Activated T-helper 2 cell treated with anti-CD3 and anti-CD28 coated beads, Interferon-gamma antibody, Interleukin-2, Interleukin-4, amounts not matched to agents 10 μg/mL and 5 μg/mL and 100 μg/mL, durations not matched to agents 14 hours and 24 hours and 36 hours (primary cell): Measurements from ENCODE around the gene CNTRL. TPM values are rescaled to one million over a fixed set of nuclear protein-coding genes. Genes with fewer than 3 reads are reported as not detected.

Experiments used
- DNase-seq: peaks from one replicate; pipeline ENCODE4 v3.0.0; 2021; ENCODE audit warnings: low spot score
- H3K27ac Mint-ChIP-seq: one replicate; pipeline ENCODE4 v1.8.0; 2021; ENCODE audit warnings: mixed read lengths
- H3K27me3 Mint-ChIP-seq: one replicate; pipeline ENCODE4 v1.8.0; 2021; ENCODE audit warnings: low read depth, mixed read lengths
- H3K36me3 Mint-ChIP-seq: one replicate; pipeline ENCODE4 v1.8.0; 2021; ENCODE audit warnings: low read depth, mixed read lengths
- H3K4me1 Mint-ChIP-seq: one replicate; pipeline ENCODE4 v1.8.0; 2021; ENCODE audit warnings: low read depth, mixed read lengths
- H3K4me3 Mint-ChIP-seq: one replicate; pipeline ENCODE4 v1.8.0; 2021; ENCODE audit warnings: low read depth, mild to moderate bottlenecking, moderate library complexity, mixed read lengths
- H3K9me3 Mint-ChIP-seq: one replicate; pipeline ENCODE4 v1.8.0; 2021; ENCODE audit warnings: mixed read lengths
- intact Hi-C: fragments of 100-400 bp; cut with micrococcal nuclease; formaldehyde crosslinking; loops from one replicate; pipeline ENCODE4 v1.15.1; 2023
- total RNA-seq: library from RNA; stranded (reverse); gene quantifications from 2 replicates; pipeline ENCODE4 v1.2.3, GENCODE V29; 2022

The CNTRL gene
- total RNA-seq, 1 donor from 2014 or later, result 68.4 TPM

- Mint-ChIP-seq H3K27me3 (no peaks in the 10 kb centered on the region), H3K36me3 (no peaks in the 10 kb centered on the region), H3K27ac (no peak overlapping the region), H3K9me3 (no peaks in the 10 kb centered on the region), H3K4me3 (no peak overlapping the region), H3K4me1 (peaks cover 8% of the 10 kb centered on the region)
- intact Hi-C loops, result no loop called here
- DNase-seq, result no peak
Observed at GRCh38 chr9:121219530-121219929, 144.8 kb downstream of the CNTRL start.

- H3K9me3 Mint-ChIP-seq, result no peaks in the 10 kb centered on the region
- no peaks in the 10 kb centered on the region for H3K36me3 Mint-ChIP-seq
- H3K27ac Mint-ChIP-seq, result no peak overlapping the region
- no peaks in the 10 kb centered on the region for H3K27me3 Mint-ChIP-seq
- peaks cover 7% of the 10 kb centered on the region for H3K4me1 Mint-ChIP-seq
- no peak overlapping the region for H3K4me3 Mint-ChIP-seq
- intact Hi-C loops, result no loop called here
- DNase-seq, result no peak
Observed at GRCh38 chr9:121220996-121221663, 146.4 kb downstream of the CNTRL start.

- Mint-ChIP-seq H3K4me1 (peaks cover 3% of the 10 kb centered on the region), H3K27me3 (no peaks in the 10 kb centered on the region), H3K4me3 (no peak overlapping the region), H3K27ac (no peak overlapping the region), H3K36me3 (no peaks in the 10 kb centered on the region), H3K9me3 (no peaks in the 10 kb centered on the region)
- no peak for DNase-seq
- intact Hi-C loops, result no loop called here
Observed at GRCh38 chr9:121221664-121222055, 146.9 kb downstream of the CNTRL start.

- H3K27ac Mint-ChIP-seq, result no peak overlapping the region
- no peak for DNase-seq
- no peaks in the 10 kb centered on the region for H3K27me3 Mint-ChIP-seq
- no peaks in the 10 kb centered on the region for H3K9me3 Mint-ChIP-seq
- H3K4me1 Mint-ChIP-seq, result peaks cover 3% of the 10 kb centered on the region
- intact Hi-C loops, result no loop called here
- H3K4me3 Mint-ChIP-seq, result no peak overlapping the region
- H3K36me3 Mint-ChIP-seq, result no peaks in the 10 kb centered on the region
Observed at GRCh38 chr9:121222524-121223171, 147.9 kb downstream of the CNTRL start.

GRCh38 chr9:121225240-121225639 is 150.5 kb downstream of the CNTRL start:
- Mint-ChIP-seq H3K4me3 (no peak overlapping the region), H3K36me3 (no peaks in the 10 kb centered on the region), H3K27me3 (no peaks in the 10 kb centered on the region), H3K4me1 (peaks cover 2% of the 10 kb centered on the region), H3K9me3 (no peaks in the 10 kb centered on the region), H3K27ac (no peak overlapping the region)
- DNase-seq, result no peak
- intact Hi-C loops, result no loop called here

- no peaks in the 10 kb centered on the region for H3K36me3 Mint-ChIP-seq
- H3K27ac Mint-ChIP-seq, result no peak overlapping the region
- H3K4me3 Mint-ChIP-seq, result no peak overlapping the region
- H3K9me3 Mint-ChIP-seq, result no peaks in the 10 kb centered on the region
- peaks cover 2% of the 10 kb centered on the region for H3K4me1 Mint-ChIP-seq
- no peaks in the 10 kb centered on the region for H3K27me3 Mint-ChIP-seq
- intact Hi-C loops, result no loop called here
- DNase-seq, result no peak
Observed at GRCh38 chr9:121226175-121226574, 151.4 kb downstream of the CNTRL start.

Other genes starting within 250 kb of the CNTRL start
- 61.8 and 67.9 TPM in 2 replicates for gene PSMD5, start 232.0 kb upstream of the CNTRL start, total RNA-seq
- gene PHF19, start 197.8 kb upstream of the CNTRL start, total RNA-seq, result 167 and 170 TPM in 2 replicates
- gene TRAF1, start 148.2 kb upstream of the CNTRL start, total RNA-seq, result 164 TPM in 2 replicates
- 0.82 and 1.8 TPM in 2 replicates for gene C5, start 24.7 kb upstream of the CNTRL start, total RNA-seq
- gene RAB14, start 126.9 kb downstream of the CNTRL start, total RNA-seq, result 62.0 and 63.2 TPM in 2 replicates
- 1.1 and 1.9 TPM in 2 replicates for gene GSN, start 193.2 kb downstream of the CNTRL start, total RNA-seq